Cerebellar nuclear complex (tissue), 1 donor: ENCODE measurements around the gene TOP3A.

Source experiments
- DNase-seq, 2 experiments: peaks; one replicate each; lab custom pipeline; 2025; lab: John Stamatoyannopoulos, UW

TOP3A gene

GRCh38 chr17:18230288-18231141 is 84.3 kb downstream of the TOP3A start:
- DNase-seq: no peak

DNA sequence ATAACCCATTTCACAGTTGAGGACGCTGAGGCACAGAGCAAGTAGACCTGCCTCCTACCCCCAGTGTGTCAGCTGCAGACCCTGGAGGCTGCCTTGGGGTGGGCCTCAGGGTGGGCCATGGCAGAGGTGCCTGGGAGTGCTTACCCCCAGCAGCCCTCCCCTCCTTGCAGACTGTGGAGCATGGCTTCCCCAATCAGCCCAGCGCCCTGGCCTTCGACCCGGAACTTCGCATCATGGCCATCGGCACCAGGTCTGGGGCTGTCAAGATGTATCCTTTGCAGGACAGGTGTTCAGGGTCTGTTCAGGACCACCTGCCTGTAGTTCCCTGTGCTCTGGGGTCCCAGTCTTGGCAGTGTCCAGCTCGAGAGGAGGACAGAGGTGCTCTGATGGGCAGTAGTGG is 85.0 kb downstream of the TOP3A start:
- no peak for DNase-seq

GRCh38 chr17:18229254-18229653 is 85.5 kb downstream of the TOP3A start:
- no peak for DNase-seq

- no peak for DNase-seq
These were observed 86.6 kb downstream of the TOP3A start for GRCh38 chr17:18228176-18228682.

GRCh38 chr17:18227635-18228034 is 87.2 kb downstream of the TOP3A start:
- no peak for DNase-seq

DNA sequence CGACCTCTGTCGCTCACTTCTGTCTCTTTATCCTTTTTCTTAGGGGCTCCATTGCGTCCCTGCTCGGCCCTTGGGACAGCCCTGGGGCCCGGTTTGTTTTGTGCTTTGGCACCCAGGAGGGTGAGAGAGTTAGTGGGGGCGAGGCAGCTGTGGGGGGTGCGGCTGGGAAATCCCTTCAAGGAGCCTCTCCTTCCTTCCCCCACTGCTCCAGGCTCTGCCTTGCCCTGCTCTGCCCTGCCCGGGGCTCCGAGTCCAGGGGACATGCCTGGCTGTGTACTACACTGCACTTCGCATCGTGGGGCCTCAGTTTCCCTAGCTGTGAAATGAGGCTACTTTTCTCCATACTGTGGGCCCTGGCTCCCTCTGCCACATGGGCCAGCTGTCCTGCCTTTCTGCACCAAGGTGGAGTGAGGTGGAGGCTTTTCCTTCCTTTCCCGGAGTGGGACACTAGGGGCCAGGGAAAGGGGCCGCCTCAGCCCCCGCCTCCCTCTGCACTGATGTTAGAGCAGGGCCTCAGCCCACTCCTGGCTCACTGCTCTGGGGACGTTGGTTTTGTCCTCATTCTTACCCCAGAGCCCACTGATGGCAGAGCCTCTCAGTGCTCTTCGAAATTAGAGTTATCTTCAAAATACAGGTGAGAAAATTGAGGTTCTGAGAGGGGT is 88.4 kb downstream of the TOP3A start:
- DNase-seq: no peak

- no peak for DNase-seq
These were observed 89.0 kb downstream of the TOP3A start for GRCh38 chr17:18225642-18226283.

DNA sequence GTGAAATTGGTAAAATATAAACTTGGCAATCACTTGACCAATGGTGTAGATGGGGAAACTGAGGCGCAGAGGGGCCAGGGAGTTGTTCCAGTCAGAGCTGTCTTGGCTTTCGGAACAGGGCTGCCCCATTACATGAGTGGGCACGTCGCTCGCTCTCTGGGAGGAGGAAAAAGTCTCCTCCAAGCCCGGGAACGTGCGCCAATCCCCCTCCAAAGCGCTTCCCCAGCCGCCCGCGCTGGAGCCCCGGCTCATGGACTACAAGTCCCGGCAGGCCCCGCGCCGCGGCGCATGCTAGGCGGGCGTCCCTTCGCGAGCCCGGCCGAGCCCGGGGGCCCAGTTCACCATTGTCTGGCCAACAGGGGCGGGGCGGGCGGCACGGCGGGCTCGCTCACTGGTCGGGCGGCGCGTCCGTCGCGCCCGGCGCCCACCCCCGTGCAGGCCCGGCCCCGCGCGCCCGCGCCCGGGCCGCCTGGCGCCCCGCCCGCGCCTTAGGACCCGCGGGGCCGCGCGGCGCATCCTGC is 89.6 kb downstream of the TOP3A start, which contains the start of gene LLGL1:
LLGL1 (plus strand) TSS at position 515 of the 521 bp plus-strand sequence. CDS start 48 bp downstream, outside the sequence.
- DNase-seq: peak; percentile 51 to 76

DNA sequence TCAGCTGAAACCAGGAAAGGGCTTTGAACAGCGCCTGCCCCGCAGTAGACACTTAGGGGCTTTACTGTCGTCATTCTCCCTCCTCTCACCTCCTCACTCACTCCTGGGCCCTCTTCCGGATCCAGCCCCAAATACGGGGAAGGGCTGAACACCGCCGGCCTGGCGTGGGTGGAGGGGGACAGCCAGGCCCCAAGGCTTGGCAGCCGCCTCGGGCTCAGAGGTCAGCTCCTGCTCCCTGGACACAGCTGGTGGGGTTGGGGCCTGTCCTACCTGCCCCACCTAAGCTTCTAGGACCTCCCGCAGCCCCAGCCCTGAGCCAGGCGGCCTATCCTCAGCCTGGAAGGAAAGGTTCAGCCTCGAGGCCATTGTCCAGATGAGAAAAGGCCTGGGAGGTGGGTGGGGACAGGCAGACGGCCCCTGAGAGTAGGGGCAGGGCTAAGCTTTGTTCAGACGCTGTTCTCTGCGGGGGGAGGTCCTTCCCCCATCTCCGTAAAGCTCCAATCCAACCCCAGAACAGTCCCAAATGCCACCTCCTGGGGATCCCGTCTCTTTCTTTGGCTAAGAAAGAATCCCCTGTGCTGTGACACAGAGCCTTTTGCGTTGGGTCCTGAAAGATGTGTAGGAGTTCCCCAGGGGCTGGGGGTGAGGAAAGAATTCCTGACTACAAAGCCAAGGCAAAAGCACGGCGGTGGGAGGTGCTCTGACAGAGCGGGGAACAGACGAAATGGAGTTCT is 90.2 kb downstream of the TOP3A start:
- no peak for DNase-seq

DNA sequence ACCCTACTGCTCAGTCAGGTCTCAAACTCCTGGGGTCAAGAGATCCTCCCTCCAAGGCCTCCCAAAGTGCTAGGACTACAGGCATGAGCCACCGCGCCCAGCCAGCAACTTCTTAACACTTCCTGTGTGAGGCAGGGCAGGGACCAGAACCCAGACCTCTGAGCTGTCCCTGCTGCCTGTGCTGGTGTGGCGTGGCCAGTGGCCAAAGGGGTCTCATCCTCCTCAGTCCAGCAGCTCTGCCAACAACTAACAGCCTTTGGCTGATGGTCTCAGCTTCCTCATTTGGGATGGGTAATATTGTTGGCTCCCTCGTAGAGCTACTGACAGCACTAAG is 90.8 kb downstream of the TOP3A start:
- DNase-seq: no peak
